GM12865 (cell line): Measurements from ENCODE around the gene PLRG1.

Source experiments
- DNase-seq: peaks from one replicate; pipeline ENCODE4 v3.0.0; 2010; ENCODE audit warnings: low read depth
- H3K4me3 ChIP-seq: 2 replicates; pipeline ENCODE4 v1.5.1; 2011; ENCODE audit warnings: mild to moderate bottlenecking, low read depth, low read length, control low read depth
- TF ChIP-seq, protein P1 (sequence below): IDR thresholded peaks from 2 replicates; pipeline ENCODE4 v1.5.1; 2011; ENCODE audit warnings: low read length, control low read depth, low read depth, inconsistent platforms; ENCODE audit not compliant: insufficient read depth; ENCODE audit errors: missing control alignments

PLRG1 gene

DNA sequence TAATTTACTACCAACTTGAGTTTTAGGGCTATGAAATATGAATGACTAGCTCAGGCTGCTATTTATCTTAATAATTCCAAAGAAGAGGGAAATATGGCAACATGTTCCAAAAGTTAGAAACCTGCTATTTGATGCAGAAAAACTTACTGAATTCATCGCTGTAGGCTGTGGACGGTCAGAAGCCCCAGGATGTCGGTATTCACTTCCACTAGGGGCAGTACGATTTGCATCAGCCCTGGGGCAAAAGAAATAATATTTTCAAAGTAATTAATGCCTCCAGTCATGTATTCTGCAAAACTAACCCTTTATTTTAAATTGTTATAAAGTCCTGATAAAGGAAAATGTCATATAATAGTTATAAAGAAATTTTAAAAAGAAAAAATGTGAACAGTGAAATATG, 4.5 kb downstream of the PLRG1 start:
- no peak for DNase-seq
- TF ChIP-seq, protein P1, sequence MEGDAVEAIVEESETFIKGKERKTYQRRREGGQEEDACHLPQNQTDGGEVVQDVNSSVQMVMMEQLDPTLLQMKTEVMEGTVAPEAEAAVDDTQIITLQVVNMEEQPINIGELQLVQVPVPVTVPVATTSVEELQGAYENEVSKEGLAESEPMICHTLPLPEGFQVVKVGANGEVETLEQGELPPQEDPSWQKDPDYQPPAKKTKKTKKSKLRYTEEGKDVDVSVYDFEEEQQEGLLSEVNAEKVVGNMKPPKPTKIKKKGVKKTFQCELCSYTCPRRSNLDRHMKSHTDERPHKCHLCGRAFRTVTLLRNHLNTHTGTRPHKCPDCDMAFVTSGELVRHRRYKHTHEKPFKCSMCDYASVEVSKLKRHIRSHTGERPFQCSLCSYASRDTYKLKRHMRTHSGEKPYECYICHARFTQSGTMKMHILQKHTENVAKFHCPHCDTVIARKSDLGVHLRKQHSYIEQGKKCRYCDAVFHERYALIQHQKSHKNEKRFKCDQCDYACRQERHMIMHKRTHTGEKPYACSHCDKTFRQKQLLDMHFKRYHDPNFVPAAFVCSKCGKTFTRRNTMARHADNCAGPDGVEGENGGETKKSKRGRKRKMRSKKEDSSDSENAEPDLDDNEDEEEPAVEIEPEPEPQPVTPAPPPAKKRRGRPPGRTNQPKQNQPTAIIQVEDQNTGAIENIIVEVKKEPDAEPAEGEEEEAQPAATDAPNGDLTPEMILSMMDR = no peak
- H3K4me3 ChIP-seq = no peak overlapping the region

DNA sequence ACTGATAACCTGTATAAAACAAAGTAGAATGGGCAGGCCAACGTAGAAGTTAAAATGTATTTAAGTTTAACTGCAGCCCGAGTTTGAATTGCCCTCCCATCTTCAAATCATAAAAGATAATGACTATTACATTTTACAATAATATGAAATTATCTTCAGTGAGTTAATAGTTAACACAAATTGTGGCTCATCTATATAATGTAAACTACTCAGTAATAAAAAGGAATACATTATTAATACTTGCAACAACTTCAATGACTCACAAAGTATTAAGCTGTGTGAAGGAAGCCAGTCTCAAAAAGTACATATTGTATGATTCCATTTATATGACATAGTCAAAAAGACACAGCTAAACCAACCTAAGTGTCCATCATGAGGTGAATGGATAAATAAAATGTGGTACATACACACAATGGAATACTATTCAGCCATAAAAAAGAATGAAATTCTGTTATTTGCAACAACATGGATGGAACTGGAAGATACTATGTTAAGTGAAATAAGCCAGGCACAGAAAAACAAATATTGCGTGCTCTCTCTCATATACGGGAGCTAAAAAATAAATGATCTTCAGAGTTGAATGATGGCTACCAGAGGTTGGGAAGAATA, 7.8 kb downstream of the PLRG1 start:
- H3K4me3 ChIP-seq = no peak overlapping the region
- DNase-seq = no peak
- TF ChIP-seq, protein P1 = no peak

DNA sequence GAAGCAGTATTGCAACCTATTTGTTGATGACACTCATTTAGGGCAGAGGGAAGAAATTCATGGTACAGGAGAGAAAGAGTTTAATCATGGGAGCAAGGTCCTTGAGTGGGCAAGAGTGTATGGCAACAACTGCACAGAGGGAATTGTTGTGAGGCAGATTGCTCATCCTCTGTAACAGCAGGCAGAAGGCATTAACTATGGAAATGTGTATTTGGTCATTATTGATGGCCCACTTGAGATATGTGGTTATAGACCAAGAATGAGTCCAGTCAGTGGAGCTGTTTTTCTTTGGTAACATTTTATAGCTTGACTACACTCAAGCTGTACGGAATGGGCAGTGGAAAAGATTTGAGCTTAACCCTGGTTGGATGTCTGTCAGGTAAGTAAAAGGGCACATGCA, 15.9 kb downstream of the PLRG1 start:
- H3K4me3 ChIP-seq = no peak overlapping the region
- DNase-seq = no peak
- TF ChIP-seq, protein P1 = no peak

DNA sequence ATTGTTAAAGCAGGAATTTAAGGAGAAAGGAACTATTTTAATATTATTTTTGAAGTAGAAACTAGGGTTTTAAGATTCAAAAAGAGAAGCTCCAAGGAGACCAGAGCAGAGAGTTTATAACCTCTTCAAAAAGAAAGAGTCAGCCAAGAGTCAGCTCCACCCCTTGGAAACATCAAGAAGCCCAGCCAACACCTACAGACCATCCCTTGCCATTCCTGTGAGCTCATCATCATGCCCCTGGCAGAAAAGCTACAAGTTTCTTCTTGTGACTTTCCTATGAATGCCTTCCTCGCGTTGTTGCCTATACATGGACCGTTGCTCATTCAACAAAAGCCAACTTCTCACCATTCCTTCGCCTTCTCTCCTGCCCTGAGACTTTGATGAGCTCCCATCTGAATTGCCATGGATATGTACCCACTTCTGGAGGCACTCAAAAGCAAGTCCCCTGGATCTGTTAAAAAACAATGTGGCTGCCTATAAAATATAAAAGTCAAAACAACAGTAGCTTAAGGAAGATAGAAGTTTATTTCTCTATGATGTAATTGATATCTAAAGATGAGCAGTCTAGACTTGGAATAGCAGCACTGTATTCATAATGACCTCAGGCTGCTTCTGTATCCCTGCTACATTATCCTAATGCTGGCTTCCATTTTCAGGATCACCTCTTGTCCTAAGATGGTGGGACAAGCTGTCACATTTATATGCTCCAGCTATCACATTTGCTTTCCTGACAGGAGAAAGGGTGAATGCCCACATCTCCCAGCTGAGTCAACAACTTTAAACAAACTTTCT, 20.3 kb downstream of the PLRG1 start:
- H3K4me3 ChIP-seq = no peak overlapping the region
- DNase-seq = no peak
- TF ChIP-seq, protein P1 = no peak

DNA sequence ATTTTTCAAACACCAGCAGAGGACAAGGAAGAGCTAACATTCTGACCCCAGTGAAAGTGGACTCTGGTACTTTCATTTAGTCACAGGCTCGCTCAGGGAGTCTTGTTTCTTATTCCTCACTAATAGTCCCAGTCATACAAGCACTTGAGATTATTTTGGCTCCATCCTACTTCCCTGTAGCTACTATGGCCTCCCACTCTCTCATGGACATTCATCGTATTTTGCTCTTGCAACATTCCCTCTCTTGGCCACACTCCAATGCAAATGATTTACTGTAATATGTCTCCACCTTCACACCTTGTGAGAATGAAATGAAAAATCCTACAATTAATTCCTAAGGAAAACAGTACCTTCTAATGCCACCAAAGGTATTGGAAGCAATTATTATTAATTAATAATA, 21.3 kb downstream of the PLRG1 start:
- no peak for DNase-seq
- TF ChIP-seq, protein P1 = no peak
- H3K4me3 ChIP-seq = no peak overlapping the region

DNA sequence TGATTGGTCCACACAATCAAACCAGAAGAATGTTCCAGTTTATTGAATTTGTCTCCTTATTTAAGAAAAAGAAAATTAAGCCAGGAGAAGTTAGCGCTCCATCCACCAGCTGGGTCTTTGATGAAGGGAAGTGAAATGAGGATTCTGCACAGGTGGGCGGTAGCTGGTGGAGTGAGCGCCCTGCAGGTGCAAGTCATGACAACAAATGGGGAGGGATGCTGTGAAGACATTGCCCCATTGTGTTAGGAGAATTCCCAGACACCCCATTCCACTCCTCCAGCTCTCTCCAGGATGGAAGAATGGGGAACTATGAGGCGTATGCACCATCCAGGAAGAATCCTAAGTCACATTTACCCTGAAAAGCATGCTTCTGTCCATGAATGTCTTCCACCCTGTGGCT, 22.9 kb downstream of the PLRG1 start:
- TF ChIP-seq, protein P1 = no peak
- H3K4me3 ChIP-seq = no peak overlapping the region
- DNase-seq = no peak
